ENCODE data around the gene GALNT12.
A peak's percentile ranks its signal among the peaks of the same experiment; 100 is the strongest.

GALNT12 gene

DNA sequence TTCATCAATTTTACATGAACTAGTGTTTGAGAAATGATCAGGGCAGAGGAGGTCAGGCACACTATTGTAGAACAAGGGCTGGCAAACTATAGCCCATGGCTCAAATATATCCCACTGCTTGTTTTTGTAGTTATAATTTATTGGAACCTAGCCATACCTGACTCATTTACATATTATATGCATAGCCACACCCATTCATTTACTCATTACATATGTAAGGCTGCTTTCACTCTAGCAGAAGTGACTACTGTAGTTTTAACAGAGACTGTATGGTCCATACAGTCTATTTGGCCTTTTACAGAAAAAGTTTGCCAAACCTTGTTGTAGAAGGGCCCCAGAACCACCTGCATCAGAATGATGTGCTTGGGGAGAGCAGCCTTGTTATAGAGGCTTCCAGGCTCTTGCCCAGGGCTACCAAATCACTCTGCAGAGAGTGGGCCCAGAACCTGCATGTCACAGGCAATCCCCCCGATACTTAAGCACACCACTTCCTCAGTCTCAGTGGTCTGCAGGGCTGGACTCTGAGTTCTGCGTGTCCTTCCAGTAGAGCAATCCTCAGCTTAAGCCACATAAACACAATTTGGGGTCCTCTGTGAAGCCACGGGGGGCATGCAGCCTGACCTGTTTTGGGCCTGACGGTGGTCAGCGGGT lies 17.9 kb upstream of the GALNT12 start:
- TF ChIP-seq, protein P1, sequence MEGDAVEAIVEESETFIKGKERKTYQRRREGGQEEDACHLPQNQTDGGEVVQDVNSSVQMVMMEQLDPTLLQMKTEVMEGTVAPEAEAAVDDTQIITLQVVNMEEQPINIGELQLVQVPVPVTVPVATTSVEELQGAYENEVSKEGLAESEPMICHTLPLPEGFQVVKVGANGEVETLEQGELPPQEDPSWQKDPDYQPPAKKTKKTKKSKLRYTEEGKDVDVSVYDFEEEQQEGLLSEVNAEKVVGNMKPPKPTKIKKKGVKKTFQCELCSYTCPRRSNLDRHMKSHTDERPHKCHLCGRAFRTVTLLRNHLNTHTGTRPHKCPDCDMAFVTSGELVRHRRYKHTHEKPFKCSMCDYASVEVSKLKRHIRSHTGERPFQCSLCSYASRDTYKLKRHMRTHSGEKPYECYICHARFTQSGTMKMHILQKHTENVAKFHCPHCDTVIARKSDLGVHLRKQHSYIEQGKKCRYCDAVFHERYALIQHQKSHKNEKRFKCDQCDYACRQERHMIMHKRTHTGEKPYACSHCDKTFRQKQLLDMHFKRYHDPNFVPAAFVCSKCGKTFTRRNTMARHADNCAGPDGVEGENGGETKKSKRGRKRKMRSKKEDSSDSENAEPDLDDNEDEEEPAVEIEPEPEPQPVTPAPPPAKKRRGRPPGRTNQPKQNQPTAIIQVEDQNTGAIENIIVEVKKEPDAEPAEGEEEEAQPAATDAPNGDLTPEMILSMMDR (IDR thresholded peaks at IDR 0.05; ENCODE audit: insufficient read depth, low read depth, low read length, missing control alignments): no peak
- DNase-seq (ENCODE audit: low read depth): no peak
- H3K4me3 ChIP-seq (ENCODE audit: low read depth, low read length): no peak overlapping the region

DNA sequence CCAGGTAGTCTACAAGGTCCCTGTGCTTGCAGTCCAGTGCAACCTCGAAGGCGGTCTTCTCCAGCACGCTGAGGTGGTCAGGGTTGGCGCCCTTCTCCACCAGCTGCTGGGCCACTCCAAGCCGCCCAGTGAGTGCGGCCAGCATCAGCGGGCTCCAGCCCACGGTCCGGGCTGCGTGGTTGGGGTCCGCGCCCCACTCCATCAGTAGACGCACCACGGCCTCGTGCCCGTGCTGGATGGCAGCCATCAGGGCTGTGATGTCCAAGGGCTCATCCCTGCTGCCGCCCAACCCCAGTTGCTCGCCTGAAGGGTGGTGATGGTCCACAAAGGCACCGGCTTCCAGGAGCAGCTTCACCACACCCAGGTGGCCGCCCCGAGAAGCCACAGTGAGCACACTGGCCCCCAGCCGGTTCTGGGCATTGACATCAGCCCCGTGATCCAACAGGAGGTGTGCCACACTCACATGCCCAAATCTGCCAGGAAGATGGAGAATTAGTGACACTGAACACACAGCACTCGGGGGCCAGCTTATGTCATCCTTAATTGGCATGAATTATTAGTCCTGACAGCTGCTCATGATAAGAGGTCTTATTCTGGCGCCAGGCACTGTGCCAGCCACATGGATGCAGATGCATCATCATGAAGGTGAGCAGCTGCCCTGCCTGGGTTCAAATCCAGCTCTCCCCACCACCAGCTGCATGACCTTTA lies 17.2 kb upstream of the GALNT12 start:
- DNase-seq (ENCODE audit: low read depth): no peak

DNA sequence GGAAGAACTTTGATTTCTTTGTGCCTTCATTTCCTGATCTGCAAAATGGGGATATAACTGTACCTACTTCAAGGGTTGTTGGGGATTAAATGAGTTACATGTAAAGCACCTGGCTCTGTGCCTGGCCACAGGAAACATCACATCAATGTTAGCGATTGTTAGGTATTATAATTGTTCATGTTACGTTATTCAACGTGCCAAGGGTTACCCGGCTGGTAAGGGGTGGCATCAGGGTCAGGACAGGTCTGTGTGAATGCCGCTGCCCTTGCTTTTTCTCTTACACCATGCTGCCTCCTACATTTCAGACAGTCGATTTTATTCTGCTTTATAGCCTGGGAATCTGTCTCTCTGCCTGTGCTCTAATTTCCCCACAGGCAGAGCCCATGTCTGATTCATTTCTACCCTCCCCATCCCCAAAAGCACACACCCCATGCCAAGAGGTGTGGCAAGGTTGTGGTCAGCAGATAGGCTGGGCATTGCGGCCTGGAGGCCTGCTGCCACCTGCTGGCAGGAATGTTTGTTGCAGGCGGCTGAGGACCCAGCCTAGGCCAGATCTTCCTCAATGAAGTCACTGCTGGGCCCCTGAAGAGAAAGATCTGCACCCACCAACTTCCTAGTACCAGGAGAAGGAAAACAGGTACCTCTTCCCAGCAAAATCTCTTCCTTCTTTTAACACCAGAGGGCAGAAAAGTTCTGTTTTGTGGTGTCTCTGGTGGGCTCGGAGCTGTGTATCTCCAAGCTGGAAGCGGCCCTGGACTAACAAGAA lies 16.4 kb upstream of the GALNT12 start:
- TF ChIP-seq, protein P1 (IDR thresholded peaks at IDR 0.05; ENCODE audit: insufficient read depth, low read depth, low read length, missing control alignments): peak; percentile 85
- peak; percentile 58 for DNase-seq (ENCODE audit: low read depth)
- H3K4me3 ChIP-seq (ENCODE audit: low read depth, low read length): no peak overlapping the region

More for the DNA sequence above, 17.2 kb upstream of the GALNT12 start:
- H3K4me3 ChIP-seq (ENCODE audit: low read depth, low read length): no peak overlapping the region
- TF ChIP-seq, protein P1 (IDR thresholded peaks at IDR 0.05; ENCODE audit: insufficient read depth, low read depth, low read length, missing control alignments): no peak

DNA sequence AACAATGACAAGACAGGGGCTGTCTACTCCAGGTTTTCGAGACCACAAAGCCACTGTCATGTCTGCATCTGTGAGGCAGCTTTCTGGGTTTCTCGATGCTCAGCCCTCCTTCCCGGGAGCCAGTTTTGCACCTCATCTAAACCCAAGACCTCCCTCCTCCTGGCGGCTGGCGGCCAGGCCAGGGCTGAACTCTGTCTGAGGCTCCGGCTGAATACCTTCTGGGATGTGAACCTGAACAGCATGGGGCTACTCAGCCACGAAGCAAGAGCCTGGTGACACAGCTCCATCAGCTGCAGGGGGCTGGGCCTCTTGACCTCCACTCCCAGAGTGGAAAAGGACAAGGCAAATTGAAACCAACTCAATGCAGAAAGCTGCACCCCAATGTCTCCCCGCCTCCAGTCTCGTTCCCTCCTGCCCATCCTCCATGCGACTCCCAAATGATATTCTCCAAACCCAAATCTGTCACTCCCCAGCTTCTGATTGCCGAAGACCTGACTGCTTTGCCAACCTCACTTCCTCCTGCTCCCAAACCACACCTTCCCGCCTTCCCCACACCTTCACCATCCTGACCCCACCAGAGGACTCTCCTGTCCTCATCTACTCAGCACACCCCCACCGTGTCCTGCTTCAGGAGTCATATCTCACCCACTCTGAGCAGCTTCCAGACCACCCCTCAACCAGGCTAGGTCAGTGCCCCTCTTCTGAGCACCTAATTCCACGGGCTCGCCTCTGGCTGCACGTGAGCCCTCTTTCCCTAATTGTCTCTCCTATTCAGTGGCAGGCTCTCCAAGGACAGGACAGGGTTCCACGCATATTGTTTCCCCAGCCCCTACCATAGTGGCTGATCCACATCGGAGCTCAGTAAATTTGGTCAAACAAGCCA lies 15.6 kb upstream of the GALNT12 start:
- no peak for DNase-seq (ENCODE audit: low read depth)

DNA sequence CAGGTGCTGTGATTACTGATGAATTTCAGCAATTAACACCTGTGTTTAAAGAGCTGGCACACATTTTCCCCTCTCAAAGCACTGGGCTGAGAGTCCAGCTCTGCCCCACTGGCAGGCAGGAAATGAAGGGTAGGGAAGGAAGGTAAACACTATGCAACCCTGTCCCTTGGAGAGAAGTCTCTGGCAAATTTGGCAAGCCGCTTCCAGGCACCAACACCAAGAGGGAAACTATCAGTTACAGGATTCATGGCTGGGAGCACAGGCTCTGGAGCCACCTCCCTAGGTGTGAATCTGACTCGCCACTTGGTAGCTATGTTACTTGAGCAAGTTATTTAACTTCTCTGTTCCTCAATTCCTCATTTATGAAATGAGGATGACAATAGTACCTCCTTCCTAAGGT lies 14.4 kb upstream of the GALNT12 start:
- TF ChIP-seq, protein P1 (IDR thresholded peaks at IDR 0.05; ENCODE audit: insufficient read depth, low read depth, low read length, missing control alignments): no peak
- no peak overlapping the region for H3K4me3 ChIP-seq (ENCODE audit: low read depth, low read length)
- DNase-seq (ENCODE audit: low read depth): no peak

More for the DNA sequence above, 15.6 kb upstream of the GALNT12 start:
- TF ChIP-seq, protein P1 (IDR thresholded peaks at IDR 0.05; ENCODE audit: insufficient read depth, low read depth, low read length, missing control alignments): no peak
- H3K4me3 ChIP-seq (ENCODE audit: low read depth, low read length): no peak overlapping the region

DNA sequence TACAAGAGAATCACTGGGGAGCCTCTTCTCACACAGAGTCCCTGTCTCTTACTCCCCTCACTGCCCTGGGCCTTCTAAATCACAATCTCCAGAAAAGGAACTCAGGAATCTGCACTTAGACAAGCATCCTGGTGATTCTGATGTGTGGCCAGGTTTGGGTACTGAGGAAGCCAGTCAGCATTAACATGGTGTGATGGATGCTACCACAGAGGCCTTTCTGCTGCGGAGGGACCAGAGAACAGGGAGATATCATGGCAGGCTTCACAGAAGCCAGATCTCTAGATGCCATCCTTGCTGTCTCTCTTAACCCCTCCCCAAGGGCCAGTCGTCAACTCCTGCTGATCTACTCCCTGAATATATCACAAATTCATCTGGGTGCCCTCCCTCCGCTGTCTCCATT lies 12.7 kb upstream of the GALNT12 start:
- DNase-seq (ENCODE audit: low read depth): no peak
- TF ChIP-seq, protein P1 (IDR thresholded peaks at IDR 0.05; ENCODE audit: insufficient read depth, low read depth, low read length, missing control alignments): no peak
- no peak overlapping the region for H3K4me3 ChIP-seq (ENCODE audit: low read depth, low read length)

Data from GM12865 (cell line).